Lower leg skin (tissue), 3 donors: Measurements from ENCODE around the gene DUSP6.

Experiments
- CTCF ChIP-seq, 3 donors: fragments of 450-650 bp; IDR thresholded peaks; one replicate each; pipeline ENCODE4 v1.5.1; 2016; ENCODE audit warnings: antibody characterized with exemption in 3 of 3, mild to moderate bottlenecking in 3 of 3, moderate library complexity in 2 of 3
- POLR2A ChIP-seq, 2 donors: fragments of 450-650 bp; IDR thresholded peaks; one replicate each; pipeline ENCODE4 v1.6.1; 2016 to 2017; ENCODE audit warnings: antibody characterized with exemption in 2 of 2, mild to moderate bottlenecking in 1 of 2, moderate library complexity in 1 of 2

- no peak for TF ChIP-seq CTCF (IDR thresholded peaks at IDR 0.05)
- TF ChIP-seq POLR2A (IDR thresholded peaks at IDR 0.05), result no peak
Measured at GRCh38 chr12:89391726-89392336, 39.5 kb upstream of the DUSP6 start.
